Forelimb muscle (tissue), 1 donor: ENCODE data around the gene AQP1. TPM values are rescaled to one million over a fixed set of nuclear protein-coding genes. Genes with fewer than 3 reads are reported as not detected.

Source experiments
- DNase-seq: peaks from one replicate; pipeline ENCODE4 v3.0.0-alpha.2; 2013; ENCODE audit warnings: low read depth
- polyA plus RNA-seq: library from polyadenylated mRNA; unstranded; fragments of 120-200 nt; gene quantifications from one replicate; pipeline ENCODE4 v1.2.1, GENCODE V29; 2013; ENCODE audit not compliant: insufficient read length

Gene AQP1
- polyA plus RNA-seq, 1 donor: 91.6 TPM

- no peak for DNase-seq
These were observed 5.0 kb upstream of the AQP1 start for GRCh38 chr7:30906515-30907240.

- no peak for DNase-seq
These were observed 4.0 kb upstream of the AQP1 start for GRCh38 chr7:30907527-30908267.

DNA sequence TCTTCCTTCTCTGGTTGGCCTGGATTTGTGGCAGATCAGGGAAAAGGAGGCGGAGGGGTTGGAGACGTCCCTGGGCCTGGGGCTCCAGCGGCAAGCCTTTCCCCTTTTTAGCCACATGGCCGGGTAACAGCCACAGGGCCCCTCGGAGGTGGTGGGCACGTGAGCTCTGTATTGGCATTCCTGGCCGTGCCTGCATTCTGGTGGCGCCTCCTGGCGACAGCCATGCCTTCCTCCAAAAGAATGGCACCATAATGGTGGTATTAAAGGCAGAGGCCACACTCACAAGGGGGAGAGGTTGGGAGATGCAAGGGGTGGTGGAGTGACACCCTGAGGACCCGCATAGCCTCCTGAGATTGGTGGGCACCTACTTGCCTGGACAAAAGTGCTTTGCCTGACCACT is 3.0 kb upstream of the AQP1 start:
- no peak for DNase-seq

- no peak for DNase-seq
These were observed 2.2 kb upstream of the AQP1 start for GRCh38 chr7:30909431-30909830.

GRCh38 chr7:30910411-30911073 is 1.1 kb upstream of the AQP1 start:
- no peak for DNase-seq

DNA sequence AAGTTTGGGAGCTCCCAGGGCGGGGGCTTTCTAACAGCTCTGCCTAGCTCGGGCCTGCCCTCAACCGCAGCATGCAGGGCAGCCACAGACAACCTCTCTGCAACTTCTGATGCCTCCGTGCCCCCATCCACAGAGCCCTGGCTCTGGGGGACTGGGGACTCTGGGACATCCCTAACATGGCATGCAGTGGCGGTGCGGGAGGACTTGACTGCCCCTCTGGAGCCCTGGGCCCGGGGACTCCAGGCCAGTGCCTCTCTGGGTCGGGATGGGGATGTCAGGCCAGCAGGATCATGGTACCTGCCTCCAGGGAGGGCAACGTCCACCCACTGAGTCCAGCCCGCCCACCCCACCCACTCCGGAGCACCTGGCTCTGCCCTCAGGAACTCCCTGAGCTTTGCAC is 520 bp upstream of the AQP1 start:
- no peak for DNase-seq

DNA sequence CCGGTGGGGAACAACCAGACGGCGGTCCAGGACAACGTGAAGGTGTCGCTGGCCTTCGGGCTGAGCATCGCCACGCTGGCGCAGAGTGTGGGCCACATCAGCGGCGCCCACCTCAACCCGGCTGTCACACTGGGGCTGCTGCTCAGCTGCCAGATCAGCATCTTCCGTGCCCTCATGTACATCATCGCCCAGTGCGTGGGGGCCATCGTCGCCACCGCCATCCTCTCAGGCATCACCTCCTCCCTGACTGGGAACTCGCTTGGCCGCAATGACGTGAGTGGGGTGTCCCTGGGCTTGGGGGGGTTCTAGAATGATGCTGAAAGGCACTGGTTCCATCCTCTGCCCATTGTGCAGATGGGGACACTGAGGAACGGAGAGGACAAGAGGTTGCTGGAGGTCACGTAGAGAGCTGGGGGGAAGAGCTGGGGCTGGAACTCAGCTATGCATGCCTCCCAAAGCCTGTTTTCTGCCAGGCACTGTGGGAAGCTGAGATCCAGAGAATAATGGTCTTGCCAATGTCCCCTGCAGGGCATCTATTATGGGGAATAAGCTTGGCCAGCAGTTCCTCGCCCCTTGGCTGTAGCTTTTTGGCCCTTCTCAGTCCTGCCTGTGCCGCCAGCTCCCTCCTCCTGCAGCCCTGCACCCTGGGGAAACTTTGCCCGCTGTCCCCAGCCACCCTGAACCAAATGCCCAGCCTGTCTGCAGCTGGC is 523 bp downstream of the AQP1 start:
- DNase-seq: no peak

DNA sequence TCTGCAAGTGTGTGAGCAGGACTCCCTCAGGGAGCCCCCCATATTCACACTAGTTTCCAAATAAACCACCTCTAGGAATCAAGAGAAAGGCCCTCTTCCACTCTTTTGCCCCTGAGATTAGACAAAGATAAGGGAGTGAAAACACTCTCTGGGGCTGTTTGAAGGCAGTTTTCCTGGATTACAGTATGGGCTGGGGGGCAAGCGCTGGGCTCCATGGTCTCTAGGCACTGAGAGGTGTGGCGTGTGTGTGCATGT is 1.0 kb downstream of the AQP1 start:
- no peak for DNase-seq

GRCh38 chr7:30912986-30913811 is 1.5 kb downstream of the AQP1 start:
- DNase-seq: no peak

GRCh38 chr7:30913821-30914515 is 2.3 kb downstream of the AQP1 start:
- DNase-seq: no peak

DNA sequence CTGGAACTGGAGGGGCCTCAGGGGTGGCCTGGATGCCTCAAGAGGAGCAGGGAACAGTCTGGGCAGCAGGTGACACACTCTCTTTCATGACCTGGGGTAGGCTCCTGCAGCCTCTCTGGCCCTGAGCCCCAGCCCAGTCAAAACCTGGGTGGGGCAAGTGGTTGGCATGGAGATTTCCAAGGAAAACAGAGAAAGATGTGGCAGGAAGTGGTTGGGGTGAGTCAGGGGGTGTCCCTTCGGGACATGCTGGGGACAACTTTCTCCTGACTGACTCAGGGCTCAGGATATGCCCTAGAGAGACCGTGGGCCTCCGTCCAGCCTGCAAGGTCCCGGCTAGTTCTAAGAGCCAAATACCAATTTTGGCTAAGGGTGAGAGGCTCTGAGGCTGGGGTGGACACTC is 2.9 kb downstream of the AQP1 start:
- DNase-seq: no peak

GRCh38 chr7:30915005-30915601 is 3.5 kb downstream of the AQP1 start:
- no peak for DNase-seq

DNA sequence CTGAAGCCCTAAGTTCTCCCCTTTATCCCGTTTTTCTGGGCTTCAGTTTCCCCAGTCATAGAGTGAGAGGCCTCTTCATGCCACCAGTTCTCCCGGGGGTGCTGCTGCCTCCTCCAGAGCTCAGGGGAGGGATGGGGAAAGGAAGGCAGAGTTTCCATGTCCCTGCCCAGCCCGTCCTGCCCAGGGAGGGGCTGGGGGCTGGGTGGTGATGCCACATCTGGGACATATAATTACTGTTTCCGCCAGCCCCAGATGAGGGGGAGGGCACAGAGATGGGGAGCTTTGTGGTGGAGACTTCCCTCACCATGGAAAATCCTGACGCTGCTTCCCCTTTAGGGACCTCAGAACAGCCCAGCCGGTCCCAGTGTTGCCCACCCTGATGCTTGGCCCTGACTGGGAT is 4.1 kb downstream of the AQP1 start:
- no peak for DNase-seq

GRCh38 chr7:30916255-30916654 is 4.6 kb downstream of the AQP1 start:
- DNase-seq: no peak

DNA sequence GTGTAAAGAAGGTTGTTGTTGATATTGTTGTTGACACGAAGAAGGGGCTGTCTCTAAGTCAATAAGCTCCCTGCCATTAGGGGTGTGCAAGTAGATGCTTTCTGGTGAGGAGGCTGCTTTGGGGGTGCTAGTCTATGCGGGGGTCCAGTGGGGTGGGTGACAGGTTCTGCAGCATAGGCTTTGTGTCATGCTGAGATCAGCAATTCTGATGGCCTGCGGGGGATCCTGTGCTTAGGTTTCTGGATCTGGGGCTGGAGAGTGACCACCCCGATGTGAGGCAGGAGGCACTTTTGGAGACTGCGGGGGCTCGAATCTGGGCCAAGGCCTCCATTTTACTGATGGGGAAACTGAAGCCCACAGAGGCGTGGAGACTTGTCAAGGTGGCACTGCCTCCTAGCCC is 5.1 kb downstream of the AQP1 start:
- DNase-seq: no peak

GRCh38 chr7:30917216-30917893 is 5.7 kb downstream of the AQP1 start:
- DNase-seq: no peak

DNA sequence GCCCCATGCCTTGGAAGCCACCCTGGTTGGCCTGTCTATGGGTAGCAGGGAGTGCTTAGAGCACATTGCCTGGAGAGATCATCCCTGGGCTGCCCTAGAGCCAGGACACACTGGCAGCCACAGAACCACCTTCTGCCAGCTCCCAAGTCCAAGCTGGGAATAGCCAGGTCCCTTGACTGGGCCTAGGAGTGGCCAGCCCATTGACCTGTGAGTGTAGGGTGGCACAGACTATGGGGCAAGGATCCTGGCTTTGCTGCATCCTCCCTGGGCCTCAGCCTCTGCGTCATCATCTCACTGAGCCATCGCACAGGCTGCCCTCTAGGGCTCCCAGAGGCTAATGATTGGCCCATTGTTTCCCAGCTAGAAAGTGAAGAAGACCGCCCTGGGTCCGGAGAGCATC is 7.0 kb downstream of the AQP1 start:
- no peak for DNase-seq

DNA sequence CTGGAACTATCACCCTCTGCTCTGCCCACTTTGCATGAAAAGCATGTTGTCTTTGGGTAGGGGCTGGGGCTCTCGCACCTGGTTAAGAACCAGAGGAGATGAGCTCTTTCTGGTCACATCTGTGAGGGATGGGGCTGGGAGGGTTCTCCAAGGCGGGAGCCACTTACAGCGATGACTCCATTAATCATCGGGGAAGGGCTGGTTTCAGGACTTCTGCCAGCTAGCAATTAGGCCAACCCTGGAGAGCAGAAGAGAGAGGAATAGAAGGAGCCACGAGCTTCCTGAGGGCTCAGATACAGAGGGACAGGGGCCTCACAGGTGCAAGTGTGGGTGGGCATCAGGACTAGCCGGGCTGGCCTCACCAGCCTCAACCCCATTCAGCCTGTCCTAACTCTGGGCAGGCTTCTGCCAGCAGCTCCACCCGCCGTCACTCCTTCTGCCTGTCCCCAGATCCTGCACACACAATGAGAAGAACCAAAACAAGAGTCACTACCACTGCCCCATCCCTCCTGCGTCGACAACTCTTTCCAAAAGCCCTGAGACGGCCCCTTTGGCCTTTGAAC is 8.4 kb downstream of the AQP1 start:
- no peak for DNase-seq
